ENCODE data around the gene WNT8B. TPM values are rescaled to one million over a fixed set of nuclear protein-coding genes. Genes with fewer than 3 reads are reported as not detected.
A peak's percentile ranks its signal among the peaks of the same experiment; 100 is the strongest.

Gene WNT8B
- total and polyA plus RNA-seq, 9 of the 15 experiments (the other 6 are each of a cell fraction or from before 2014, with no cell fraction given): not detected

DNA sequence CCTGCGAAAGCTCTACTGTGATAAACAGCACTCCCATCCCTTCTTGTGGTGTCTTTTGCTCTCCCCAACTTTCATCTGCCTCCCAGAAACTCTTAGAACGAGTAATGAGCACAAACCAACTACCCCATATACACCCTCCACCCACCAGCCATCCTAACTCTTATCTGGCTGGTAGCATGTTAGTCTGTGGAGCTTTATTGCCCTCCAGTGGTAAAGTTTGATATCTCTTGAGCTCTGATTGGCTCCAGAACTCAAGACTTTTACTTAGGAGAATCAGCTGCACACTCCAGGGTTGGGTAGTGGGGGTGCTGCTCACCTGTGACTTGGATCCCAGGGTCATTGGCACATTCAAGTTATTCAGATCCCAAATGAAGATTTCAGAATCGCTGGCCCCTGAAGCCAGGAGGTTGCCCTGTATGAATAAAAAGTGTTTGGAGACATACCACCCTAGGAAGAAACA is 45.9 kb downstream of the WNT8B start (continued):
- TF ChIP-seq, protein P1, sequence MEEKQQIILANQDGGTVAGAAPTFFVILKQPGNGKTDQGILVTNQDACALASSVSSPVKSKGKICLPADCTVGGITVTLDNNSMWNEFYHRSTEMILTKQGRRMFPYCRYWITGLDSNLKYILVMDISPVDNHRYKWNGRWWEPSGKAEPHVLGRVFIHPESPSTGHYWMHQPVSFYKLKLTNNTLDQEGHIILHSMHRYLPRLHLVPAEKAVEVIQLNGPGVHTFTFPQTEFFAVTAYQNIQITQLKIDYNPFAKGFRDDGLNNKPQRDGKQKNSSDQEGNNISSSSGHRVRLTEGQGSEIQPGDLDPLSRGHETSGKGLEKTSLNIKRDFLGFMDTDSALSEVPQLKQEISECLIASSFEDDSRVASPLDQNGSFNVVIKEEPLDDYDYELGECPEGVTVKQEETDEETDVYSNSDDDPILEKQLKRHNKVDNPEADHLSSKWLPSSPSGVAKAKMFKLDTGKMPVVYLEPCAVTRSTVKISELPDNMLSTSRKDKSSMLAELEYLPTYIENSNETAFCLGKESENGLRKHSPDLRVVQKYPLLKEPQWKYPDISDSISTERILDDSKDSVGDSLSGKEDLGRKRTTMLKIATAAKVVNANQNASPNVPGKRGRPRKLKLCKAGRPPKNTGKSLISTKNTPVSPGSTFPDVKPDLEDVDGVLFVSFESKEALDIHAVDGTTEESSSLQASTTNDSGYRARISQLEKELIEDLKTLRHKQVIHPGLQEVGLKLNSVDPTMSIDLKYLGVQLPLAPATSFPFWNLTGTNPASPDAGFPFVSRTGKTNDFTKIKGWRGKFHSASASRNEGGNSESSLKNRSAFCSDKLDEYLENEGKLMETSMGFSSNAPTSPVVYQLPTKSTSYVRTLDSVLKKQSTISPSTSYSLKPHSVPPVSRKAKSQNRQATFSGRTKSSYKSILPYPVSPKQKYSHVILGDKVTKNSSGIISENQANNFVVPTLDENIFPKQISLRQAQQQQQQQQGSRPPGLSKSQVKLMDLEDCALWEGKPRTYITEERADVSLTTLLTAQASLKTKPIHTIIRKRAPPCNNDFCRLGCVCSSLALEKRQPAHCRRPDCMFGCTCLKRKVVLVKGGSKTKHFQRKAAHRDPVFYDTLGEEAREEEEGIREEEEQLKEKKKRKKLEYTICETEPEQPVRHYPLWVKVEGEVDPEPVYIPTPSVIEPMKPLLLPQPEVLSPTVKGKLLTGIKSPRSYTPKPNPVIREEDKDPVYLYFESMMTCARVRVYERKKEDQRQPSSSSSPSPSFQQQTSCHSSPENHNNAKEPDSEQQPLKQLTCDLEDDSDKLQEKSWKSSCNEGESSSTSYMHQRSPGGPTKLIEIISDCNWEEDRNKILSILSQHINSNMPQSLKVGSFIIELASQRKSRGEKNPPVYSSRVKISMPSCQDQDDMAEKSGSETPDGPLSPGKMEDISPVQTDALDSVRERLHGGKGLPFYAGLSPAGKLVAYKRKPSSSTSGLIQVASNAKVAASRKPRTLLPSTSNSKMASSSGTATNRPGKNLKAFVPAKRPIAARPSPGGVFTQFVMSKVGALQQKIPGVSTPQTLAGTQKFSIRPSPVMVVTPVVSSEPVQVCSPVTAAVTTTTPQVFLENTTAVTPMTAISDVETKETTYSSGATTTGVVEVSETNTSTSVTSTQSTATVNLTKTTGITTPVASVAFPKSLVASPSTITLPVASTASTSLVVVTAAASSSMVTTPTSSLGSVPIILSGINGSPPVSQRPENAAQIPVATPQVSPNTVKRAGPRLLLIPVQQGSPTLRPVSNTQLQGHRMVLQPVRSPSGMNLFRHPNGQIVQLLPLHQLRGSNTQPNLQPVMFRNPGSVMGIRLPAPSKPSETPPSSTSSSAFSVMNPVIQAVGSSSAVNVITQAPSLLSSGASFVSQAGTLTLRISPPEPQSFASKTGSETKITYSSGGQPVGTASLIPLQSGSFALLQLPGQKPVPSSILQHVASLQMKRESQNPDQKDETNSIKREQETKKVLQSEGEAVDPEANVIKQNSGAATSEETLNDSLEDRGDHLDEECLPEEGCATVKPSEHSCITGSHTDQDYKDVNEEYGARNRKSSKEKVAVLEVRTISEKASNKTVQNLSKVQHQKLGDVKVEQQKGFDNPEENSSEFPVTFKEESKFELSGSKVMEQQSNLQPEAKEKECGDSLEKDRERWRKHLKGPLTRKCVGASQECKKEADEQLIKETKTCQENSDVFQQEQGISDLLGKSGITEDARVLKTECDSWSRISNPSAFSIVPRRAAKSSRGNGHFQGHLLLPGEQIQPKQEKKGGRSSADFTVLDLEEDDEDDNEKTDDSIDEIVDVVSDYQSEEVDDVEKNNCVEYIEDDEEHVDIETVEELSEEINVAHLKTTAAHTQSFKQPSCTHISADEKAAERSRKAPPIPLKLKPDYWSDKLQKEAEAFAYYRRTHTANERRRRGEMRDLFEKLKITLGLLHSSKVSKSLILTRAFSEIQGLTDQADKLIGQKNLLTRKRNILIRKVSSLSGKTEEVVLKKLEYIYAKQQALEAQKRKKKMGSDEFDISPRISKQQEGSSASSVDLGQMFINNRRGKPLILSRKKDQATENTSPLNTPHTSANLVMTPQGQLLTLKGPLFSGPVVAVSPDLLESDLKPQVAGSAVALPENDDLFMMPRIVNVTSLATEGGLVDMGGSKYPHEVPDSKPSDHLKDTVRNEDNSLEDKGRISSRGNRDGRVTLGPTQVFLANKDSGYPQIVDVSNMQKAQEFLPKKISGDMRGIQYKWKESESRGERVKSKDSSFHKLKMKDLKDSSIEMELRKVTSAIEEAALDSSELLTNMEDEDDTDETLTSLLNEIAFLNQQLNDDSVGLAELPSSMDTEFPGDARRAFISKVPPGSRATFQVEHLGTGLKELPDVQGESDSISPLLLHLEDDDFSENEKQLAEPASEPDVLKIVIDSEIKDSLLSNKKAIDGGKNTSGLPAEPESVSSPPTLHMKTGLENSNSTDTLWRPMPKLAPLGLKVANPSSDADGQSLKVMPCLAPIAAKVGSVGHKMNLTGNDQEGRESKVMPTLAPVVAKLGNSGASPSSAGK (IDR thresholded peaks at IDR 0.05): no peak
- TF ChIP-seq ERF (CRISPR knock-in tag; IDR thresholded peaks at IDR 0.05): no peak
- no peak for TF ChIP-seq ZFPM2 (CRISPR knock-in tag; IDR thresholded peaks at IDR 0.05)
- no peak for TF ChIP-seq SIX5 (IDR thresholded peaks at IDR 0.05; ENCODE audit: borderline replicate concordance in 1 of 2, insufficient read depth in 1 of 2, low read depth in 1 of 2, low read length in 2 of 2)
- TF ChIP-seq, protein P2, sequence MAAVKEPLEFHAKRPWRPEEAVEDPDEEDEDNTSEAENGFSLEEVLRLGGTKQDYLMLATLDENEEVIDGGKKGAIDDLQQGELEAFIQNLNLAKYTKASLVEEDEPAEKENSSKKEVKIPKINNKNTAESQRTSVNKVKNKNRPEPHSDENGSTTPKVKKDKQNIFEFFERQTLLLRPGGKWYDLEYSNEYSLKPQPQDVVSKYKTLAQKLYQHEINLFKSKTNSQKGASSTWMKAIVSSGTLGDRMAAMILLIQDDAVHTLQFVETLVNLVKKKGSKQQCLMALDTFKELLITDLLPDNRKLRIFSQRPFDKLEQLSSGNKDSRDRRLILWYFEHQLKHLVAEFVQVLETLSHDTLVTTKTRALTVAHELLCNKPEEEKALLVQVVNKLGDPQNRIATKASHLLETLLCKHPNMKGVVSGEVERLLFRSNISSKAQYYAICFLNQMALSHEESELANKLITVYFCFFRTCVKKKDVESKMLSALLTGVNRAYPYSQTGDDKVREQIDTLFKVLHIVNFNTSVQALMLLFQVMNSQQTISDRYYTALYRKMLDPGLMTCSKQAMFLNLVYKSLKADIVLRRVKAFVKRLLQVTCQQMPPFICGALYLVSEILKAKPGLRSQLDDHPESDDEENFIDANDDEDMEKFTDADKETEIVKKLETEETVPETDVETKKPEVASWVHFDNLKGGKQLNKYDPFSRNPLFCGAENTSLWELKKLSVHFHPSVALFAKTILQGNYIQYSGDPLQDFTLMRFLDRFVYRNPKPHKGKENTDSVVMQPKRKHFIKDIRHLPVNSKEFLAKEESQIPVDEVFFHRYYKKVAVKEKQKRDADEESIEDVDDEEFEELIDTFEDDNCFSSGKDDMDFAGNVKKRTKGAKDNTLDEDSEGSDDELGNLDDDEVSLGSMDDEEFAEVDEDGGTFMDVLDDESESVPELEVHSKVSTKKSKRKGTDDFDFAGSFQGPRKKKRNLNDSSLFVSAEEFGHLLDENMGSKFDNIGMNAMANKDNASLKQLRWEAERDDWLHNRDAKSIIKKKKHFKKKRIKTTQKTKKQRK (IDR thresholded peaks at IDR 0.05; ENCODE audit: borderline replicate concordance, low read depth, low read length): no peak
- TF ChIP-seq, protein P3, sequence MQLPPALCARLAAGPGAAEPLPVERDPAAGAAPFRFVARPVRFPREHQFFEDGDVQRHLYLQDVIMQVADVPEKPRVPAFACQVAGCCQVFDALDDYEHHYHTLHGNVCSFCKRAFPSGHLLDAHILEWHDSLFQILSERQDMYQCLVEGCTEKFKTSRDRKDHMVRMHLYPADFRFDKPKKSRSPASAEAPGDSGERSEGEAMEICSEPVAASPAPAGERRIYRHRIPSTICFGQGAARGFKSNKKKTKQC (CRISPR knock-in tag; IDR thresholded peaks at IDR 0.05): no peak
- TF ChIP-seq RFX5 (IDR thresholded peaks at IDR 0.05; ENCODE audit: low read depth, low read length): no peak
- peak; percentile 71; the same call in 1 of the 2 replicates for TF ChIP-seq MYNN (IDR thresholded peaks at IDR 0.05)
- TF ChIP-seq MYNN (CRISPR knock-in tag; IDR thresholded peaks at IDR 0.05): no peak
- no peak for TF ChIP-seq CHD2 (IDR thresholded peaks at IDR 0.05; ENCODE audit: low read depth, low read length)
- TF ChIP-seq, protein P4, sequence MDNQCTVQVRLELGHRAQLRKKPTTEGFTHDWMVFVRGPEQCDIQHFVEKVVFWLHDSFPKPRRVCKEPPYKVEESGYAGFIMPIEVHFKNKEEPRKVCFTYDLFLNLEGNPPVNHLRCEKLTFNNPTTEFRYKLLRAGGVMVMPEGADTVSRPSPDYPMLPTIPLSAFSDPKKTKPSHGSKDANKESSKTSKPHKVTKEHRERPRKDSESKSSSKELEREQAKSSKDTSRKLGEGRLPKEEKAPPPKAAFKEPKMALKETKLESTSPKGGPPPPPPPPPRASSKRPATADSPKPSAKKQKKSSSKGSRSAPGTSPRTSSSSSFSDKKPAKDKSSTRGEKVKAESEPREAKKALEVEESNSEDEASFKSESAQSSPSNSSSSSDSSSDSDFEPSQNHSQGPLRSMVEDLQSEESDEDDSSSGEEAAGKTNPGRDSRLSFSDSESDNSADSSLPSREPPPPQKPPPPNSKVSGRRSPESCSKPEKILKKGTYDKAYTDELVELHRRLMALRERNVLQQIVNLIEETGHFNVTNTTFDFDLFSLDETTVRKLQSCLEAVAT (IDR thresholded peaks at IDR 0.05): no peak
- TF ChIP-seq HOXB6 (CRISPR knock-in tag; IDR thresholded peaks at IDR 0.05; ENCODE audit: borderline replicate concordance): no peak
